ENCODE results near the gene ABLIM3. TPM values are rescaled to one million over a fixed set of nuclear protein-coding genes. Genes with fewer than 3 reads are reported as not detected.

The ABLIM3 gene
- total and polyA plus RNA-seq, 2 of the 13 experiments (the other 11 are each of a cell fraction or from before 2014, with no cell fraction given) = 0.53 to 6.3 TPM

DNA sequence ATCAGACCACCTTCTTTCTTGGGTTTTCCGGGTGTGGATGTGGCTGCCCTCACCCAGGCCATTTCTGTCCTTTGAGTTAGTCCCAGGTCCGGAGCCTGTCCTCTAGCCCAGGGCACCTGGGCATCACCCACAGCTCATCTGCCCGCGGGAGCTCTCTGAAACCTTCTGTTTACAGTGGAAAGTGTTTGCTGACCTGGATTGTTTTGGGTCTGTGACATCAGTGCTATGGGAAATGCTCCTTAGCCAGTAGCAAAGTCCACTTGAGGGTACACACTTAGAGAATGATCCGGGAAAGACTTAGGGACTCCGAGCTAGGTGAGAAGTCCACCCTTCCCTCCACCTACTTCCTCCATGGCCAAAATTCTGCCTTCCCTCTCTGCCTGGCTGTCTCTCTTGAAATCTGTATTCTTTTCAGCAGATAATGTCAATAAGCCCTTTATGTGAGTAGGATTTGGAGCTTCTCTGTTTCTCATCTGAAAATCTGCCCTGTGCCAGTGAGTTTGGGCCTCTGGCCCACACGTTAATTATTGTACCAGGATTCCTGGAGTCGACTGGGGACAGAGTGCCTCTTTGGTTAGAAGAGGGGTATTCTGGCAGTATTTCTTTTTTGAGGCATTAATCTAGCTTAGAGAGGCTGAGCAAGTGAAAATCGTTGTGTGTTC lies 19.9 kb downstream of the ABLIM3 start (continued):
- TF ChIP-seq ZNF414 (CRISPR knock-in tag; IDR thresholded peaks at IDR 0.05) (no peak), TFDP1 (CRISPR knock-in tag; IDR thresholded peaks at IDR 0.05; ENCODE audit: borderline replicate concordance) (no peak), HOXA3 (CRISPR knock-in tag; IDR thresholded peaks at IDR 0.05) (peak; percentile 39; the same call in 1 of the 2 replicates), SOX5 (CRISPR knock-in tag; IDR thresholded peaks at IDR 0.05; ENCODE audit: borderline replicate concordance) (peak; percentile 86), ZKSCAN8 (CRISPR knock-in tag; IDR thresholded peaks at IDR 0.05; ENCODE audit: borderline replicate concordance) (peak; percentile 68; the same call in 1 of the 2 replicates), HNF1A (IDR thresholded peaks at IDR 0.05; ENCODE audit: low read depth) (no peak), HNF1A (CRISPR knock-in tag; IDR thresholded peaks at IDR 0.05; ENCODE audit: borderline replicate concordance) (peak; percentile 43; the same call in 1 of the 2 replicates), PAXIP1 (CRISPR knock-in tag; conservative IDR thresholded peaks at IDR 0.05) (peak; percentile 89), JUND (CRISPR knock-in tag; IDR thresholded peaks at IDR 0.05) (no peak), XRCC5 (optimal IDR thresholded peaks at IDR 0.05; ENCODE audit: low read length) (peak; percentile 14), SAP130 (CRISPR knock-in tag; IDR thresholded peaks at IDR 0.05; ENCODE audit: low read depth) (peak; percentile 74), SP140L (CRISPR knock-in tag; IDR thresholded peaks at IDR 0.05; ENCODE audit: borderline replicate concordance) (no peak), ZNF354B (CRISPR knock-in tag; IDR thresholded peaks at IDR 0.05) (no peak), CEBPG (CRISPR knock-in tag; IDR thresholded peaks at IDR 0.05) (peak; percentile 39; the same call in 1 of the 2 replicates), GABPB1 (CRISPR knock-in tag; IDR thresholded peaks at IDR 0.05) (peak; percentile 35), HDAC2 (CRISPR knock-in tag; IDR thresholded peaks at IDR 0.05) (peak; percentile 74), MTF1 (CRISPR knock-in tag; IDR thresholded peaks at IDR 0.05) (no peak), ZNF557 (CRISPR knock-in tag; IDR thresholded peaks at IDR 0.05) (no peak)
- TF ChIP-seq, protein P1, sequence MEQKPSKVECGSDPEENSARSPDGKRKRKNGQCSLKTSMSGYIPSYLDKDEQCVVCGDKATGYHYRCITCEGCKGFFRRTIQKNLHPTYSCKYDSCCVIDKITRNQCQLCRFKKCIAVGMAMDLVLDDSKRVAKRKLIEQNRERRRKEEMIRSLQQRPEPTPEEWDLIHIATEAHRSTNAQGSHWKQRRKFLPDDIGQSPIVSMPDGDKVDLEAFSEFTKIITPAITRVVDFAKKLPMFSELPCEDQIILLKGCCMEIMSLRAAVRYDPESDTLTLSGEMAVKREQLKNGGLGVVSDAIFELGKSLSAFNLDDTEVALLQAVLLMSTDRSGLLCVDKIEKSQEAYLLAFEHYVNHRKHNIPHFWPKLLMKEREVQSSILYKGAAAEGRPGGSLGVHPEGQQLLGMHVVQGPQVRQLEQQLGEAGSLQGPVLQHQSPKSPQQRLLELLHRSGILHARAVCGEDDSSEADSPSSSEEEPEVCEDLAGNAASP (CRISPR knock-in tag; IDR thresholded peaks at IDR 0.05; ENCODE audit: borderline replicate concordance) = peak; percentile 53; the same call in 1 of the 2 replicates
